ENCODE results near the gene TAF11.

DNA sequence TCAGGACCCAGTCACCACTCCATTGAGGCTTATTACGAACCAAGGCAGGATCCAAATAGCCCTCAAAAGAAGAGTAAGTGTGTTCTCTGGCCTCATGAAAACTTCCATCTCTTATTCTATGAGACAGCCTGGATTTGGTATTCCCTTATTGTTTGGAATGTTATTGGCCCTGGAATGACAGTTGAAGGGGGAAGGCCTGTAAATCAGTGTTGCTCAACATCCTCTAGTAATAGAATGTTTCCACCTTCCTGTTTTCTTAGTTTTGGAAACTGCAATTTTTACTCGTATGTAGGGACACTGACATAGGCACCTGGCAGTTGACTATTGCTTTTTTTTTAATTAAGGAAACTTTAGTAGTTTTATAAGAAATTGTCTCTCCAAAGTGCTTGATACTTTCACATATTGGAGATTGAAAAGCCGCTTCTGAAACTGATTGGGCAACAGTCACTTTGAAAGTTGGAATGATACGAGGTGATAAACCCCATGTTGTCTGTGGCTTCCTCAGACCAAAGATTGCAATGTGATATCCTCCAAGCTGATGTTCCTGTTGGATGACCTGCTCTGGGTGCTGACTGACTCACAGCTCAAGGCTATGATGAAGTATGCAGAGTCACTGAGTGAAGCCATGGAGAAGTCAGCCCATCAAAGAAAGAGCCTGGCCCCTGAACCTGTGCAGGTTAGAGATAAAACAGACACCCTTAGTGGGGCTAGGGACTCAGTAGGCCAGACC, 52.9 kb downstream of the TAF11 start:
- TF ChIP-seq, protein P1, sequence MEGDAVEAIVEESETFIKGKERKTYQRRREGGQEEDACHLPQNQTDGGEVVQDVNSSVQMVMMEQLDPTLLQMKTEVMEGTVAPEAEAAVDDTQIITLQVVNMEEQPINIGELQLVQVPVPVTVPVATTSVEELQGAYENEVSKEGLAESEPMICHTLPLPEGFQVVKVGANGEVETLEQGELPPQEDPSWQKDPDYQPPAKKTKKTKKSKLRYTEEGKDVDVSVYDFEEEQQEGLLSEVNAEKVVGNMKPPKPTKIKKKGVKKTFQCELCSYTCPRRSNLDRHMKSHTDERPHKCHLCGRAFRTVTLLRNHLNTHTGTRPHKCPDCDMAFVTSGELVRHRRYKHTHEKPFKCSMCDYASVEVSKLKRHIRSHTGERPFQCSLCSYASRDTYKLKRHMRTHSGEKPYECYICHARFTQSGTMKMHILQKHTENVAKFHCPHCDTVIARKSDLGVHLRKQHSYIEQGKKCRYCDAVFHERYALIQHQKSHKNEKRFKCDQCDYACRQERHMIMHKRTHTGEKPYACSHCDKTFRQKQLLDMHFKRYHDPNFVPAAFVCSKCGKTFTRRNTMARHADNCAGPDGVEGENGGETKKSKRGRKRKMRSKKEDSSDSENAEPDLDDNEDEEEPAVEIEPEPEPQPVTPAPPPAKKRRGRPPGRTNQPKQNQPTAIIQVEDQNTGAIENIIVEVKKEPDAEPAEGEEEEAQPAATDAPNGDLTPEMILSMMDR (conservative IDR thresholded peaks at IDR 0.05; ENCODE audit: low read length) = no peak
- no peak for TF ChIP-seq EZH2phosphoT487 (IDR thresholded peaks at IDR 0.05; ENCODE audit: borderline replicate concordance)
